Mammary microvascular endothelial cell (primary cell): Measurements from ENCODE around the gene NDUFS5. TPM values are rescaled to one million over a fixed set of nuclear protein-coding genes. Genes with fewer than 3 reads are reported as not detected.

Experiments
- total RNA-seq: library from RNA; depleted of rRNA; stranded (reverse); fragments of >200 nt; gene quantifications from 2 replicates; pipeline ENCODE4 v1.2.3, GENCODE V29; 2015

The NDUFS5 gene
- 603 and 667 TPM in 2 replicates for total RNA-seq

DNA sequence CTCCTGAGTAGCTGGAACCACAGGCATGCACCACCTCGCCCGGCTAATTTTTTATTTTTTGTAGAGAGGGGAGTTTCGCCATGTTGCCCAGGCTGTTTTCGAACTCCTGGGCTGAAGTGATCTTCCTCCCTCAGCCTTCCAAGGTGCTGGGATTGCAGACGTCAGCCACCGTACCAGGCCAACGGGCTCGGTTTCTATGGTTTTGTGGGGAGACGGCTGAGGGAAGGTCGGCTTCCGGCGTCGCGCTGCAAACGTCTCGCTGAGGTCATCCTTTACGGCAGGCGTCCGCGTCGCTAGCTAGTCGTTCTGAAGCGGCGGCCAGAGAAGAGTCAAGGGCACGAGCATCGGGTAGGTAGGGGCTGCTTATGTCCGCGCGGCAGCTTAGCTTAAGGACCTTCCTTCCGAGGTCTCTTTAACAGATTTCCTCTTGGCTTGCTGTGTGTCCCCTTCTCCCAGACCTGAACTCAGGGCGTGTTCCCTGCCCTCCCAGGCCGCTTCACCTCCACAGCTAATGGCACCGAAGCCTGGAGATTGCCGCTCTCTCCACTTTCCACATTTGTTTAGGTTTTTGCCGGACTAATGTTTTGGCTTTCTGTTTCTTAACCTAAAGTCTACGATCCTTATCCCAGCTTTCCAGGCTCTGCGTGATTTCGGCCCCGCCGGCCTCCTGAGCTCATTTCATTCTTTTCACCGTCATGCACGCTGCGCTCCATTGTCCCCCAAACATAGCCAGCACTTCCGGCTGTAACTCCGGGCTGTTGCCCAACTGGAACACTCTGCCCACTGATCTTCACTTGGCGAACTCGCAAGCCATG, at the start of gene NDUFS5:
NDUFS5 (plus strand) TSS at position 300 of the 815 bp plus-strand sequence. CDS start 2,375 bp downstream, outside the sequence.

DNA sequence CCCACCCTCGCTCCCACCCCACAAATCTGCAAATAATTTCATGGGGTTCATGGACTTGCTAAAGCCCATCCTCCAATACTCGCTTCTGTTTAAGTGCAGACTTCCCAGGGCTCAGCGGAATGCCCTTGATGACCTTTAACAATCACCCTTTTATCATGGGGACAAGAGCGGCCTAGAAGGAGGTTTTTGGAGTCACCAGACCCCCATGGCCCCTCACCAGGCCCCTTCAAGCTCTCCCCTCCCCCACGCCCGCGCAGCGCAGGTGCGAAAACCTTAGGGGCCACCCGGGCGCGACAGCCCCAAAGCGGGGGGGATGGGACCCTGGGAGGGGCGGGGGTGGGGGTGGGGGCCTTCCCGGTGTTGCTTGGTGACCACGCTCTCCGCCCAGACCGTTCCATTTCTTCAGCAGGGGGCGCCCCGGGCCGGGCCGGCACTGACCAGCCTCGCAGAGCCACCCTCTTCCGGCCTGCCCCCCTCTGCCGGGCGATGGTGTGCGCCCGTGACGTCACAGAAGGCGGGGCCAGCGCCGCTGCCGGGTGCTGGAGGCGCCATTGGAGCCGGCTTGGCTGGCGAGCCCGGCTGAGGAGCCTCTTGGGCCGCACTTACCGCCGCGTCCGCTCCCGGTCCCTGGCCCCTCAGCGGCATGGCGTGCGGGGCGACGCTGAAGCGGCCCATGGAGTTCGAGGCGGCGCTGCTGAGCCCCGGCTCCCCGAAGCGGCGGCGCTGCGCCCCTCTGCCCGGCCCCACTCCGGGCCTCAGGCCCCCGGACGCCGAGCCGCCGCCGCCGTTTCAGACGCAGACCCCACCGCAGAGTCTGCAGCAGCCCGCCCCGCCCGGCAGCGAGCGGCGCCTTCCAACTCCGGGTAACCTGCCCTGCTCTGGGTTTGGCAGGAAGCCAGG, 35.2 kb upstream of the NDUFS5 start, which contains the start of gene AKIRIN1:
AKIRIN1 (plus strand) TSS at position 539 of the 900 bp plus-strand sequence; CDS start at position 644, 105 bp downstream.

Other genes with a start within 250 kb of the NDUFS5 start
- 20.0 and 20.8 TPM in 2 replicates for gene RRAGC, start 166.6 kb upstream of the NDUFS5 start, total RNA-seq
- 22.0 and 27.0 TPM in 2 replicates for gene MYCBP, start 153.0 kb upstream of the NDUFS5 start, total RNA-seq
- gene GJA9, start 144.8 kb upstream of the NDUFS5 start, total RNA-seq = not detected in 2 replicates
- gene RHBDL2, start 84.5 kb upstream of the NDUFS5 start, total RNA-seq = 0.59 and 0.87 TPM in 2 replicates
- gene AKIRIN1, start 35.1 kb upstream of the NDUFS5 start, total RNA-seq = 31.0 and 31.4 TPM in 2 replicates
- gene MACF1, start 178.3 kb downstream of the NDUFS5 start, total RNA-seq = 195 and 209 TPM in 2 replicates